ENCODE results near the gene ZNF622. TPM values are rescaled to one million over a fixed set of nuclear protein-coding genes. Genes with fewer than 3 reads are reported as not detected.
A peak's percentile ranks its signal among the peaks of the same experiment; 100 is the strongest.

The ZNF622 gene, protein sequence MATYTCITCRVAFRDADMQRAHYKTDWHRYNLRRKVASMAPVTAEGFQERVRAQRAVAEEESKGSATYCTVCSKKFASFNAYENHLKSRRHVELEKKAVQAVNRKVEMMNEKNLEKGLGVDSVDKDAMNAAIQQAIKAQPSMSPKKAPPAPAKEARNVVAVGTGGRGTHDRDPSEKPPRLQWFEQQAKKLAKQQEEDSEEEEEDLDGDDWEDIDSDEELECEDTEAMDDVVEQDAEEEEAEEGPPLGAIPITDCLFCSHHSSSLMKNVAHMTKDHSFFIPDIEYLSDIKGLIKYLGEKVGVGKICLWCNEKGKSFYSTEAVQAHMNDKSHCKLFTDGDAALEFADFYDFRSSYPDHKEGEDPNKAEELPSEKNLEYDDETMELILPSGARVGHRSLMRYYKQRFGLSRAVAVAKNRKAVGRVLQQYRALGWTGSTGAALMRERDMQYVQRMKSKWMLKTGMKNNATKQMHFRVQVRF
- total RNA-seq = 10 to 100 TPM; 12.9 to 15.7 (median 14.9) TPM
- long read RNA-seq, transcript ZNF622-201 (6 exons, 1,699 nt) = major isoform, 6 of 9 reads
- long read RNA-seq, partial matches to known transcripts = 0 of 9 reads
- long read RNA-seq, other reads (novel, unspliced or antisense) = 3 of 9 reads

DNA sequence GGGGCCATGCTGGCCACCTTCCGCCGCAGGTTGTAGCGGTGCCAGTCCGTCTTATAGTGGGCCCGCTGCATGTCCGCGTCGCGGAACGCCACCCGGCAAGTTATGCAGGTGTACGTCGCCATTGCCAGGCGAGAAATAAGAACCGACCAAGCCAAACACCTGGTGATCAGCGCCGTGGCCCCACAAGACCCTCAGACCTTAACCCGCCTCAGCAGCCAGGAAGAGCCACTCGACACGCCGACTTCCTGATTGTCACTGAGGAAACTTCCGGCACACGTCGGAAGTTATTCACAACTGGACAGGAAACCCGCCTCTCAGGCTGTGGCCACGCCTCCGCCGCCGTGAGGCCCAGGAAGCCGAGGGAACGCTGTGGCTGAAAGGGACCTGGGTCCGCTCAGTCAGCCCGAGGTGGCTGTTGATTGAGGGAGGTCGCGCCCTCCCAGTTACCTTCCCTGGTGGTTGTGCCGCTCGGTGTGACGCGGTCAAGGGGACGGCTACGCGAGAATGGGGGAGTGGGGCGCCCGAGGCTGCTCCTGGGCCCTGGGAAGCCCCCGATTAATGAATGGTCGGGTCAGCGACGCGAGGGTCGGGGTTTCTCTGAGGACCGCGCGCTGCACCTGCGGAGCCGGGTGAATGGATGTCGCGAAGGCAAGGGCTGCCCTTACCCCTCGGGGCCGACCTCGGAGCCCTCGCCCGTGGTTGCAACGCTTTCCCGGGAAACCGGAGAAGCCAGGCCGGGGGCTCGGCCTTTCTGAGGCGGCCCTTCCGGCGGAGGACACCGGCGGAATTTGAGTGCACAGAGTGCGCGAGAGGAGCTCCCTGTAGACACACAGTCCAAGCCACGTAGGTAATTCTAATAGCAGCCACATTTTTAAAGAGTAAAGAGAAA lies at the start of gene ZNF622:
TSS of gene ZNF622 (minus strand) at position 257 of the 889 bp plus-strand sequence. CDS start at position 122, 135 bp downstream.
- ATAC-seq (peak; percentile 97 to 98 (median 98)), DNase-seq (peak; percentile 93 to 94 (median 94))
- peak within 1 kb of the TSS; percentile 84 to 98 (median 93) for H3K4me3 ChIP-seq
- peaks cover 0 to 24% (median 12%) of the 10 kb centered on the region in 4 donors for H3K36me3 ChIP-seq
- TF ChIP-seq, protein P1, sequence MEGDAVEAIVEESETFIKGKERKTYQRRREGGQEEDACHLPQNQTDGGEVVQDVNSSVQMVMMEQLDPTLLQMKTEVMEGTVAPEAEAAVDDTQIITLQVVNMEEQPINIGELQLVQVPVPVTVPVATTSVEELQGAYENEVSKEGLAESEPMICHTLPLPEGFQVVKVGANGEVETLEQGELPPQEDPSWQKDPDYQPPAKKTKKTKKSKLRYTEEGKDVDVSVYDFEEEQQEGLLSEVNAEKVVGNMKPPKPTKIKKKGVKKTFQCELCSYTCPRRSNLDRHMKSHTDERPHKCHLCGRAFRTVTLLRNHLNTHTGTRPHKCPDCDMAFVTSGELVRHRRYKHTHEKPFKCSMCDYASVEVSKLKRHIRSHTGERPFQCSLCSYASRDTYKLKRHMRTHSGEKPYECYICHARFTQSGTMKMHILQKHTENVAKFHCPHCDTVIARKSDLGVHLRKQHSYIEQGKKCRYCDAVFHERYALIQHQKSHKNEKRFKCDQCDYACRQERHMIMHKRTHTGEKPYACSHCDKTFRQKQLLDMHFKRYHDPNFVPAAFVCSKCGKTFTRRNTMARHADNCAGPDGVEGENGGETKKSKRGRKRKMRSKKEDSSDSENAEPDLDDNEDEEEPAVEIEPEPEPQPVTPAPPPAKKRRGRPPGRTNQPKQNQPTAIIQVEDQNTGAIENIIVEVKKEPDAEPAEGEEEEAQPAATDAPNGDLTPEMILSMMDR (IDR thresholded peaks at IDR 0.05) = no peak
- peak; percentile 95 for TF ChIP-seq POLR2A (IDR thresholded peaks at IDR 0.05)
- H3K27ac ChIP-seq = peak within 1 kb of the TSS; percentile 83 to 86 (median 86)
- H3K27me3 ChIP-seq = no peaks in the 10 kb centered on the region
- H3K9me3 ChIP-seq = no peaks in the 10 kb centered on the region
- intact Hi-C loops (cut with DNase I) = no loop called here
- H3K4me1 ChIP-seq = peaks cover 0 to 34% (median 6%) of the 10 kb centered on the region in 4 donors
- 0% methylated on average over 36 of the region's 75 CpGs for WGBS (ENCODE audit: insufficient coverage, low coverage, low lambda C conversion rate, missing lambda C conversion rate)

DNA sequence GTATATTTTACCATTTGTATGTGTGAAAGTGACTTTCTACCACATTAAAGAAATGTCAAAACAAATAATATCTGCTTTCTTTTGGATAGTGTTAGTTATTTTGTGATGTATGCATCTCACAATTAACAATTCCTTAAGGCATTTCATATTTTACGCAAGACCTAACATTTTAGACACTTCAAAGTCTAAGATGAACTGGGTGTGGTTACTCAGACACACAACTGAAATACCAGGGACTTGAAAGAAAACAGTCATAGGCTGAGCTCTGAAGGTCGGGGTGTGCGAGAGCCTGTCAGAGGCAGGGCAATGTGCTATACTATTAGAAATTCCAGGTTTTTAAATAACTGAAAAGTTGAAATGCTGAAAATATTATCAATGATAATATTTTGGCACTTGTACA lies 44.5 kb upstream of the ZNF622 start:
- DNase-seq = no peak
- no peaks in the 10 kb centered on the region for H3K36me3 ChIP-seq
- H3K4me3 ChIP-seq = no peak overlapping the region
- intact Hi-C loops (cut with DNase I) = no loop called here
- 95% methylated on average over 3 of the region's 3 CpGs for WGBS (ENCODE audit: insufficient coverage, low coverage, low lambda C conversion rate, missing lambda C conversion rate)
- H3K27ac ChIP-seq = peak overlapping the region in 2 of 3 donors; percentile 94 to 99
- no peak for ATAC-seq
- H3K4me1 ChIP-seq = peaks cover 0 to 19% (median 6%) of the 10 kb centered on the region in 4 donors
- H3K27me3 ChIP-seq = no peaks in the 10 kb centered on the region
- no peaks in the 10 kb centered on the region for H3K9me3 ChIP-seq
- TF ChIP-seq POLR2A (IDR thresholded peaks at IDR 0.05) = no peak
- TF ChIP-seq, protein P1 (IDR thresholded peaks at IDR 0.05) = no peak

DNA sequence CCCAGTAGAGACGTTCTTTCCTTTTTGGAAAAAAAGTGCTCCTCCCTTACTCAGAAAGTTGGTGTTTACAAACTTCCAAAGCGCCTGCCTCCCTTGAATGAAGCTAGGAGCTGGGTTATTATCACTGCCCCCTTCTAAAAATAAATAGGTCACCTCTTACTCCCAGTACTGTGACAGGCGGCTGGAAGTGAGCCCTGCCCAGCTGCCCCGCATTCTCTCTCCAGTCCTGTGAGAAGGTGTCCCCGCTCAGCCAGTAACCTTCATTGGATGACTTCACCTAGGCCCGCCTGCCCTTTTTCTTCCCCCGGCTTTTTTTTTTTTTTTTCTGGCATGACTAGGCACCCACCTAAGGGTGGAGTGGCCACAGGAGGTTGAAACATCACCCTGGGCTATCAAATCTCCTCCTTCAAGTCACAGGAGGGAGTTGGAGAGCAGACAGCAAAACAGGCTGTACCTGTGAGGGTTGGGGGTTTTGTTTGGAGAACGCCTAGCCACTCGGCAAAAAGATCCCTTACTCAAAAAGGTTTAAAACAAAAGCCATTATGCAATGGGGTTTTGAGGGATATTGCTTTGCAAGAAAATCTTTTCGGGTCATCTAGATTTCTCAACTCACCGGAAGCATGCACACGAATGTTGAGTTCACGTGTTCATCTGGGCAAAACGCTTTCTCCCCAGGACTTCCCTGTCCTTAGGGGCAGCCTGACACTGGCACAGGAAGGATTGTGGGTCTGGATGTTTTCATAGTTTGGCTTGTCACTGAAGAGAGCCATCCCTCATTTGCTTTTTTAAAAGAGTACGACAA lies 43.3 kb upstream of the ZNF622 start:
- WGBS (ENCODE audit: insufficient coverage, low coverage, low lambda C conversion rate, missing lambda C conversion rate) = 27% methylated on average over 15 of the region's 15 CpGs
- peak; percentile 77 to 92 (median 91) for DNase-seq
- peak overlapping the region; percentile 83 to 99 (median 94) for H3K27ac ChIP-seq

More for the DNA sequence above, 43.3 kb upstream of the ZNF622 start:
- Histone ChIP-seq H3K4me3 (peak overlapping the region; percentile 24 to 56 (median 44)), H3K36me3 (no peaks in the 10 kb centered on the region), H3K9me3 (no peaks in the 10 kb centered on the region), H3K4me1 (peaks cover 0 to 28% (median 8%) of the 10 kb centered on the region in 4 donors), H3K27me3 (no peaks in the 10 kb centered on the region)
- intact Hi-C loops (cut with DNase I) = no loop called here
- peak; percentile 84 to 94 (median 90) for ATAC-seq
- TF ChIP-seq, protein P1 (IDR thresholded peaks at IDR 0.05) = no peak
- peak; percentile 89 for TF ChIP-seq POLR2A (IDR thresholded peaks at IDR 0.05)
